Right ventricle myocardium inferior (tissue), 1 donor: ENCODE data around the gene DUS1L. TPM values are rescaled to one million over a fixed set of nuclear protein-coding genes. Genes with fewer than 3 reads are reported as not detected.

ENCODE experiments used
- ATAC-seq: fragments of 200-7000 bp; cut with Tn5 transposase; one replicate; pipeline ENCODE4 v1.9.1; 2020; ENCODE audit warnings: mild to moderate bottlenecking, moderate library complexity
- DNase-seq: peaks from one replicate; pipeline ENCODE4 v3.0.0; 2021; ENCODE audit errors: missing footprints
- intact Hi-C: fragments of 100-400 bp; cut with DNase I; formaldehyde crosslinking; loops from one replicate; pipeline ENCODE4 v1.11.0; 2022
- long read RNA-seq: library from polyadenylated mRNA; unstranded; transcript quantifications from one replicate; pipeline ENCODE4 v2.0.0, GENCODE V29; 2021
- total RNA-seq: library from RNA; stranded (reverse); fragmentation: NEBNext Ultra II Directional; extraction: Animal tissue kit (Norgen Biotek cat#: 25700); gene quantifications from one replicate; pipeline ENCODE4 v1.2.1, GENCODE V29; 2021
- donor health status: DM: no; HTN: yes; CAD: no; lungs with severe emphysema.

The DUS1L gene
- 59.3 TPM for total RNA-seq
- long read RNA-seq, partial matches to known transcripts, result 3 of 125 reads
- long read RNA-seq, other reads (novel, unspliced or antisense), result 120 of 125 reads

- DNase-seq (peak; percentile 86), ATAC-seq (peak; percentile 88)
- intact Hi-C loops, result no loop called here
Measured at GRCh38 chr17:82065638-82066303, at the start of gene DUS1L. DUS1L (minus strand) TSS chr17:82065804; CDS start chr17:82065059, 745 bp downstream.

GRCh38 chr17:82114872-82115271, 49.3 kb upstream of the DUS1L start:
- intact Hi-C loops, result no loop called here
- ATAC-seq, result no peak
- DNase-seq, result peak; percentile 14

- intact Hi-C loops, result no loop called here
- no peak for ATAC-seq
- DNase-seq, result peak; percentile 11
Measured at GRCh38 chr17:82114447-82114846, 48.8 kb upstream of the DUS1L start.

GRCh38 chr17:82113941-82114340, 48.3 kb upstream of the DUS1L start:
- intact Hi-C loops, result no loop called here
- DNase-seq, result no peak
- ATAC-seq, result no peak

- peak; percentile 5 for DNase-seq
- ATAC-seq, result no peak
- intact Hi-C loops, result no loop called here
Measured at GRCh38 chr17:82113422-82113821, 47.8 kb upstream of the DUS1L start.

- intact Hi-C loops, result no loop called here
- DNase-seq (peak; percentile 13), ATAC-seq (no peak)
Measured at GRCh38 chr17:82112914-82113311, 47.3 kb upstream of the DUS1L start.

- DNase-seq (peak; percentile 54), ATAC-seq (no peak)
- intact Hi-C loops, result no loop called here
Measured at GRCh38 chr17:82112181-82112913, 46.7 kb upstream of the DUS1L start.

GRCh38 chr17:82110298-82110697, 44.7 kb upstream of the DUS1L start:
- intact Hi-C loops, result no loop called here
- ATAC-seq (no peak), DNase-seq (no peak)

- peak; percentile 20 for DNase-seq
- no peak for ATAC-seq
- intact Hi-C loops, result no loop called here
Measured at GRCh38 chr17:82108961-82109475, 43.4 kb upstream of the DUS1L start.

- no peak for ATAC-seq
- intact Hi-C loops, result no loop called here
Measured at GRCh38 chr17:82108496-82108945, 42.9 kb upstream of the DUS1L start.

GRCh38 chr17:82108038-82108437, 42.4 kb upstream of the DUS1L start:
- DNase-seq, result peak; percentile 68
- ATAC-seq, result no peak
- intact Hi-C loops, result no loop called here

More at GRCh38 chr17:82108496-82108945, 42.9 kb upstream of the DUS1L start:
- DNase-seq, result peak; percentile 31

GRCh38 chr17:82107341-82107860, 41.8 kb upstream of the DUS1L start:
- ATAC-seq, result no peak
- peak; percentile 21 for DNase-seq
- intact Hi-C loops, result no loop called here

GRCh38 chr17:82106688-82107305, 41.2 kb upstream of the DUS1L start:
- DNase-seq (peak; percentile 78), ATAC-seq (peak; percentile 15)
- intact Hi-C loops, result no loop called here

- no peak for DNase-seq
- ATAC-seq, result peak; percentile 35
- intact Hi-C loops, result no loop called here
Measured at GRCh38 chr17:82105882-82106687, 40.5 kb upstream of the DUS1L start.

GRCh38 chr17:82105417-82105881, 39.8 kb upstream of the DUS1L start:
- DNase-seq (no peak), ATAC-seq (no peak)
- intact Hi-C loops, result no loop called here

- ATAC-seq (no peak), DNase-seq (no peak)
- intact Hi-C loops, result no loop called here
Measured at GRCh38 chr17:82104797-82105416, 39.3 kb upstream of the DUS1L start.

GRCh38 chr17:82103553-82104451, 38.2 kb upstream of the DUS1L start:
- intact Hi-C loops, result no loop called here

More at GRCh38 chr17:82103553-82104451, 38.2 kb upstream of the DUS1L start:
- DNase-seq (no peak), ATAC-seq (peak; percentile 20)
